Measurements from ENCODE around the gene GSKIP.

The GSKIP gene

GRCh38 chr14:96422992-96423391 is 59.7 kb downstream of the GSKIP start:
- no peak for DNase-seq

DNA sequence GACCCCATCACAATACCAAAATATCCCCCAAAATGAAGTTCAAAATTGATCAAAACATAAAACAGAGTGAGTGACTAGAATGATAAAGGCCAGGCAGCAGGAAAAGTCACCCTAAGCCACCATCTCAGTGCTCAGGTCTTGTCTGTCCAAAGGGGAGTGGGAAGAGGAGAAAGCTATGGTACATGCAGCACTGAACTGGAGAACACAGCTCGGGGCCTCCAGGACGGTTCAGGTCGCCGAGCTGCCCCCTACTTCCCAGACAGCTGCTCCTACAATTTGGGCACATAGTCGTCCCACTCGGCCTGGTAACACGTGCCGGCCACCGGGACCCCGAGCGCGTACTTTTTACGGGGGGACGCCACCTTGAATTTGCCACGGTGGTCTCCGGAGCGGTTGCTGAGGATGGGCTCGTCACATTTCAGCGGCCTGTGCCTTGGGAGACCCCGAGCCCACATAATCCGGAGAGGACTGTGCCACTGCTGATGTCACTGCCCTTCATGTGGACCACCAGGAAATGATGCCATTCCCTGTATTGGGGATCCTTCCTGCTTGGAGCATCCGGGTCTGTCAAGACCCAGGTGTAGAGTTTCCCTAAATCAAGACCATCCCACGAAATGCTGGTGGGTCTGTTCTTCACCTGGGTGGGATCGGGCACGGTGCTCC is 60.3 kb downstream of the GSKIP start:
- DNase-seq = no peak

GRCh38 chr14:96424109-96424989 is 61.0 kb downstream of the GSKIP start:
- peak; percentile 80 for DNase-seq

DNA sequence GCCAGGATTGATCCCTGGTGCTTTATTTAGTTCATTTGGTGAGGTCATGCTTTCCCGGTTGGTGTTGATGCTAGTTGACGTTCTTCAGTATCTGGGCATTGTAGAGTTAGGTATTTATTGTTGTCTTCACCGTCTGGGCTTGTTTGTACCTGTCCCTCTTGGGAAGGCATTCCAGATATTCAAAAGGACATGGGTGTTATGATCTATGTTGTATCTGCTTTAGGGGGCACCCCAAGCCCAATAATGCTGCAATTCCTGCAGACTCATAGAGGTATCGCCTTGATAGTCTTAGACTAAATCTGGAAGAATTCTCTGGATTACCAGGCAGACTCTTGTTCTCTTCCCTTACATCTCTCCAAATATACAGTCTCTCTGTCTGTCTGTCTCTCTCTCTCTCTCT is 70.7 kb downstream of the GSKIP start:
- no peak for DNase-seq

Measured in NCI-H2171 treated with DMSO at 0.1 percent for 48 hours (cell line).